Measurements from ENCODE around the gene CPNE8.

DNA sequence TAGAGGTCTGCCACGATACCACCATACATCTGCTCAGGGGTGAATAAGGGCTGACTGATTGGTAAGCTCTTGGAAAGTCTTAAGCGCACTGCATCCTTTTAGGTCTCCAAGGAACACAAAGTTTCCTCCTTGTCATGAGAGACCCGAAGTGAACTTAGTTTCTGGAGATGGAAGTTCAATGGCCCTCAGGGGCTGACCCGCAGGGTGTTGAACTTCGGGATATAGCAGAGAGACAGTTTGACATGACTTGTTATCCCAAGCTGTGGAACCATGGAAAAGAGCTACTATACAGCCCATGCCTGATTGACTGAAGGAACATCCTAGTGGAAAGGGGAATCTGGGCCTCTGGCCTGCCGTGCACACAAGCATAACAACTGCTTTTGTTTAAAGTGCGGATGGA, 26.9 kb upstream of the CPNE8 start:
- TF ChIP-seq, protein P1, sequence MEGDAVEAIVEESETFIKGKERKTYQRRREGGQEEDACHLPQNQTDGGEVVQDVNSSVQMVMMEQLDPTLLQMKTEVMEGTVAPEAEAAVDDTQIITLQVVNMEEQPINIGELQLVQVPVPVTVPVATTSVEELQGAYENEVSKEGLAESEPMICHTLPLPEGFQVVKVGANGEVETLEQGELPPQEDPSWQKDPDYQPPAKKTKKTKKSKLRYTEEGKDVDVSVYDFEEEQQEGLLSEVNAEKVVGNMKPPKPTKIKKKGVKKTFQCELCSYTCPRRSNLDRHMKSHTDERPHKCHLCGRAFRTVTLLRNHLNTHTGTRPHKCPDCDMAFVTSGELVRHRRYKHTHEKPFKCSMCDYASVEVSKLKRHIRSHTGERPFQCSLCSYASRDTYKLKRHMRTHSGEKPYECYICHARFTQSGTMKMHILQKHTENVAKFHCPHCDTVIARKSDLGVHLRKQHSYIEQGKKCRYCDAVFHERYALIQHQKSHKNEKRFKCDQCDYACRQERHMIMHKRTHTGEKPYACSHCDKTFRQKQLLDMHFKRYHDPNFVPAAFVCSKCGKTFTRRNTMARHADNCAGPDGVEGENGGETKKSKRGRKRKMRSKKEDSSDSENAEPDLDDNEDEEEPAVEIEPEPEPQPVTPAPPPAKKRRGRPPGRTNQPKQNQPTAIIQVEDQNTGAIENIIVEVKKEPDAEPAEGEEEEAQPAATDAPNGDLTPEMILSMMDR (IDR thresholded peaks at IDR 0.05) = no peak
- no peak for TF ChIP-seq POLR2A (IDR thresholded peaks at IDR 0.05)
- TF ChIP-seq EP300 (IDR thresholded peaks at IDR 0.05) = no peak

Data from ovary (tissue), 3 donors.